OCI-LY1 (cell line): ENCODE results near the gene BTBD10.

Experiments used
- H2AFZ ChIP-seq: fragments of 200-600 bp; sonication (generic), shearing (Covaris generic); 2 replicates; pipeline ENCODE4 v1.6.0; 2014; ENCODE audit warnings: antibody characterized with exemption, mild to moderate bottlenecking, low read length
- H3F3A ChIP-seq: fragments of 200-600 bp; sonication (generic), shearing (Covaris generic); 2 replicates; pipeline ENCODE4 v1.6.0; 2014; ENCODE audit warnings: mild to moderate bottlenecking, antibody characterized with exemption, low read length, moderate library complexity; ENCODE audit not compliant: insufficient read depth
- H3K27ac ChIP-seq: fragments of 200-600 bp; sonication (generic); 2 replicates; pipeline ENCODE4 v1.5.1; 2014; ENCODE audit warnings: low read length, mixed run types, mild to moderate bottlenecking, low read depth; ENCODE audit not compliant: poor library complexity, severe bottlenecking
- H3K27me3 ChIP-seq: fragments of 200-600 bp; sonication (generic); 2 replicates; pipeline ENCODE4 v1.6.0; 2014; ENCODE audit warnings: antibody characterized with exemption, mild to moderate bottlenecking, low read length, moderate library complexity; ENCODE audit not compliant: insufficient read depth
- H3K36me3 ChIP-seq: fragments of 200-600 bp; sonication (generic); 2 replicates; pipeline ENCODE4 v1.6.1; 2014; ENCODE audit warnings: mild to moderate bottlenecking, antibody characterized with exemption, low read length, moderate library complexity, mixed read lengths; ENCODE audit not compliant: insufficient read depth
- H3K4me1 ChIP-seq: fragments of 200-600 bp; sonication (generic); 2 replicates; pipeline ENCODE4 v1.5.1; 2014; ENCODE audit warnings: mild to moderate bottlenecking, low read length, moderate library complexity; ENCODE audit not compliant: insufficient read depth, severe bottlenecking
- H3K4me2 ChIP-seq: fragments of 200-600 bp; sonication (generic), shearing (Covaris generic); 2 replicates; pipeline ENCODE4 v1.6.1; 2014; ENCODE audit warnings: low read length
- H3K4me3 ChIP-seq: fragments of 200-600 bp; sonication (generic); 2 replicates; pipeline ENCODE4 v1.5.1; 2014; ENCODE audit warnings: low read length, low read depth, mild to moderate bottlenecking, mixed read lengths; ENCODE audit not compliant: poor library complexity, severe bottlenecking
- H3K79me2 ChIP-seq: fragments of 200-600 bp; shearing (Covaris generic); 2 replicates; pipeline ENCODE4 v1.6.1; 2016; ENCODE audit warnings: mixed run types, low read length, mixed read lengths; ENCODE audit not compliant: insufficient read depth
- H3K9ac ChIP-seq: fragments of 200-600 bp; sonication (generic), shearing (Covaris generic); 2 replicates; pipeline ENCODE4 v1.6.1; 2014; ENCODE audit warnings: mild to moderate bottlenecking, low read length, mixed read lengths
- H3K9me2 ChIP-seq: fragments of 200-600 bp; sonication (generic), shearing (Covaris generic); 2 replicates; pipeline ENCODE4 v1.6.1; 2014; ENCODE audit warnings: low read depth, mild to moderate bottlenecking, low read length, mixed read lengths
- H3K9me3 ChIP-seq: fragments of 200-600 bp; shearing (Covaris generic); 2 replicates; pipeline ENCODE4 v1.6.1; 2014; ENCODE audit warnings: low read length, mixed read lengths
- H4K20me1 ChIP-seq: fragments of 200-600 bp; sonication (generic), shearing (Covaris generic); 2 replicates; pipeline ENCODE4 v1.6.0; 2016; ENCODE audit warnings: mild to moderate bottlenecking, low read length; ENCODE audit not compliant: insufficient read depth
- CTCF ChIP-seq: fragments of 200-600 bp; sonication (generic), shearing (Covaris generic); IDR thresholded peaks from 2 replicates; pipeline ENCODE4 v1.5.1; 2017; ENCODE audit warnings: mild to moderate bottlenecking, antibody characterized with exemption, low read length, moderate library complexity, mixed read lengths
- EZH2 ChIP-seq: fragments of 200-600 bp; sonication (generic), shearing (Covaris generic); IDR thresholded peaks from 2 replicates; pipeline ENCODE4 v1.8.0; 2017; ENCODE audit warnings: borderline replicate concordance, mixed run types, mild to moderate bottlenecking, antibody characterized with exemption, low read length, moderate library complexity, mixed read lengths

Gene BTBD10

GRCh38 chr11:13475091-13475490 lies 12.1 kb upstream of the BTBD10 start:
- Histone ChIP-seq H3K27me3 (no peaks in the 10 kb centered on the region), H3K4me1 (no peaks in the 10 kb centered on the region), H3K9me3 (no peaks in the 10 kb centered on the region), H3K4me2 (no peak overlapping the region), H3K36me3 (no peaks in the 10 kb centered on the region), H3K4me3 (no peak overlapping the region), H3K9me2 (no peaks in the 10 kb centered on the region), H3K9ac (no peak overlapping the region), H3K27ac (no peak overlapping the region), H2AFZ (no peak overlapping the region), H3F3A (no peaks in the 10 kb centered on the region), H3K79me2 (no peaks in the 10 kb centered on the region), H4K20me1 (no peaks in the 10 kb centered on the region)
- no peak for TF ChIP-seq CTCF
- TF ChIP-seq EZH2: no peak

- Histone ChIP-seq H3K27me3 (no peaks in the 10 kb centered on the region), H3K4me2 (no peak overlapping the region), H3K9me3 (no peaks in the 10 kb centered on the region), H3K27ac (no peak overlapping the region), H3K9me2 (no peaks in the 10 kb centered on the region), H4K20me1 (no peaks in the 10 kb centered on the region), H3K36me3 (no peaks in the 10 kb centered on the region), H2AFZ (no peak overlapping the region), H3K4me3 (no peak overlapping the region), H3K4me1 (no peaks in the 10 kb centered on the region), H3F3A (no peaks in the 10 kb centered on the region), H3K9ac (no peak overlapping the region), H3K79me2 (no peaks in the 10 kb centered on the region)
- no peak for TF ChIP-seq CTCF
- no peak for TF ChIP-seq EZH2
Measured at GRCh38 chr11:13473013-13473722, 10.1 kb upstream of the BTBD10 start.

GRCh38 chr11:13468750-13469149 lies 5.7 kb upstream of the BTBD10 start:
- Histone ChIP-seq H3K4me1 (peaks cover 5% of the 10 kb centered on the region), H4K20me1 (no peaks in the 10 kb centered on the region), H3K4me2 (no peak overlapping the region), H3F3A (no peaks in the 10 kb centered on the region), H3K4me3 (no peak overlapping the region), H3K9me2 (no peaks in the 10 kb centered on the region), H3K27me3 (no peaks in the 10 kb centered on the region), H3K9ac (no peak overlapping the region), H3K79me2 (no peaks in the 10 kb centered on the region), H2AFZ (no peak overlapping the region), H3K36me3 (no peaks in the 10 kb centered on the region), H3K27ac (no peak overlapping the region), H3K9me3 (no peaks in the 10 kb centered on the region)
- TF ChIP-seq CTCF: no peak
- no peak for TF ChIP-seq EZH2
